Lower lobe of right lung (tissue), 2 donors: ENCODE measurements around the gene LAMTOR4. TPM values are rescaled to one million over a fixed set of nuclear protein-coding genes. Genes with fewer than 3 reads are reported as not detected.
"Not testable (repeated sequence)": the region's sequence is repeated elsewhere in the genome, so short reads cannot be mapped to it uniquely, and the experiment has no call there.

Experiments used
- ATAC-seq, 2 donors: fragments of 200-7000 bp; cut with Tn5 transposase; one replicate each; pipeline ENCODE4 v1.9.1; 2020 to 2022; ENCODE audit warnings: mild to moderate bottlenecking in 2 of 2, moderate library complexity in 2 of 2
- DNase-seq: peaks from one replicate; pipeline ENCODE4 v3.0.0-alpha.2; 2020
- H3K27ac ChIP-seq: fragments of 200-600 bp; one replicate; pipeline ENCODE4 v1.8.0; 2022
- H3K27me3 ChIP-seq: fragments of 200-600 bp; one replicate; pipeline ENCODE4 v1.8.0; 2022; ENCODE audit warnings: low read depth
- H3K36me3 ChIP-seq: fragments of 200-600 bp; one replicate; pipeline ENCODE4 v1.8.0; 2022; ENCODE audit warnings: mild to moderate bottlenecking
- H3K4me1 ChIP-seq: fragments of 200-600 bp; one replicate; pipeline ENCODE4 v1.8.0; 2022
- H3K4me3 ChIP-seq: fragments of 200-600 bp; one replicate; pipeline ENCODE4 v1.8.0; 2022; ENCODE audit warnings: mild to moderate bottlenecking
- H3K9me3 ChIP-seq: fragments of 200-600 bp; one replicate; pipeline ENCODE4 v1.8.0; 2022
- CTCF ChIP-seq: fragments of 200-600 bp; IDR thresholded peaks from one replicate; pipeline ENCODE4 v1.8.0; 2022; ENCODE audit warnings: antibody characterized with exemption, mild to moderate bottlenecking
- intact Hi-C: fragments of 100-400 bp; cut with DNase I; formaldehyde crosslinking; loops from one replicate; pipeline ENCODE4 v1.11.0; 2022
- total RNA-seq: library from RNA; stranded (reverse); fragmentation: NEBNext Ultra II Directional; extraction: Animal tissue kit (Norgen Biotek cat#: 25700); gene quantifications from one replicate; pipeline ENCODE4 v1.2.1, GENCODE V29; 2021
- donor health status: DM: no; HTN: yes; CAD: no; lungs with severe emphysema.

The LAMTOR4 gene
- total RNA-seq, 1 donor from 2014 or later: 131 TPM

GRCh38 chr7:100128637-100128963 is 20.1 kb upstream of the LAMTOR4 start:
- ATAC-seq: no peak
- H3K27me3 ChIP-seq: no peaks in the 10 kb centered on the region
- no peak for DNase-seq
- H3K4me3 ChIP-seq: no peak overlapping the region
- intact Hi-C loops: no loop called here
- no peak overlapping the region for H3K27ac ChIP-seq
- H3K36me3 ChIP-seq: no peaks in the 10 kb centered on the region
- H3K4me1 ChIP-seq: peaks cover 36% of the 10 kb centered on the region
- TF ChIP-seq CTCF: no peak
- H3K9me3 ChIP-seq: no peaks in the 10 kb centered on the region

- peaks cover 29% of the 10 kb centered on the region for H3K4me1 ChIP-seq
- H3K36me3 ChIP-seq, intact Hi-C loops, H3K9me3 ChIP-seq, DNase-seq, H3K4me3 ChIP-seq, H3K27me3 ChIP-seq, ATAC-seq, H3K27ac ChIP-seq: not testable (repeated sequence)
Measured at GRCh38 chr7:100130220-100130607, 18.5 kb upstream of the LAMTOR4 start.

GRCh38 chr7:100130608-100131453 is 17.9 kb upstream of the LAMTOR4 start:
- ATAC-seq (no peak), DNase-seq (peak; percentile 82)
- intact Hi-C loops: no loop called here
- Histone ChIP-seq H3K4me1 (peaks cover 23% of the 10 kb centered on the region), H3K36me3 (no peaks in the 10 kb centered on the region), H3K9me3 (no peaks in the 10 kb centered on the region), H3K4me3 (no peak overlapping the region), H3K27ac (no peak overlapping the region), H3K27me3 (no peaks in the 10 kb centered on the region)
- TF ChIP-seq CTCF: peak; percentile 87

- Histone ChIP-seq H3K36me3 (no peaks in the 10 kb centered on the region), H3K4me3 (no peak overlapping the region), H3K27me3 (no peaks in the 10 kb centered on the region), H3K9me3 (no peaks in the 10 kb centered on the region), H3K27ac (no peak overlapping the region), H3K4me1 (peaks cover 17% of the 10 kb centered on the region)
- ATAC-seq: no peak
- TF ChIP-seq CTCF: no peak
- no peak for DNase-seq
- intact Hi-C loops: no loop called here
Measured at GRCh38 chr7:100132126-100132525, 16.6 kb upstream of the LAMTOR4 start.

- Histone ChIP-seq H3K27me3 (no peaks in the 10 kb centered on the region), H3K4me3 (no peak overlapping the region), H3K9me3 (no peaks in the 10 kb centered on the region), H3K36me3 (no peaks in the 10 kb centered on the region), H3K4me1 (peaks cover 15% of the 10 kb centered on the region), H3K27ac (no peak overlapping the region)
- DNase-seq (no peak), ATAC-seq (peak; percentile 79 to 81)
- TF ChIP-seq CTCF: peak; percentile 84
- intact Hi-C loops: no loop called here
Measured at GRCh38 chr7:100132697-100133151, 16.0 kb upstream of the LAMTOR4 start.
